Esophagus muscularis mucosa (tissue), 3 donors: ENCODE results near the gene GPS2.

Source experiments
- POLR2A ChIP-seq: fragments of 450-650 bp; IDR thresholded peaks from one replicate; pipeline ENCODE4 v1.6.1; 2017; ENCODE audit warnings: antibody characterized with exemption, moderate library complexity, mild to moderate bottlenecking, low read depth
- POLR2AphosphoS5 ChIP-seq, 2 donors: sonication (generic); formaldehyde crosslinking; IDR thresholded peaks; one replicate each; pipeline ENCODE4 v1.6.1; 2017; ENCODE audit warnings: antibody characterized with exemption in 2 of 2
- TF ChIP-seq, protein P1 (sequence below), 3 experiments: fragments of 200-600 bp in 2 of 3; fragments of 450-650 bp in 1 of 3; sonication (generic) in 2 of 3; IDR thresholded peaks; one replicate each; pipeline ENCODE4 v1.5.1; 2017 to 2019; ENCODE audit warnings: antibody characterized with exemption in 3 of 3, mild to moderate bottlenecking in 2 of 3, moderate library complexity in 1 of 3

- TF ChIP-seq POLR2AphosphoS5 (IDR thresholded peaks at IDR 0.05), result no peak
- TF ChIP-seq, protein P1, sequence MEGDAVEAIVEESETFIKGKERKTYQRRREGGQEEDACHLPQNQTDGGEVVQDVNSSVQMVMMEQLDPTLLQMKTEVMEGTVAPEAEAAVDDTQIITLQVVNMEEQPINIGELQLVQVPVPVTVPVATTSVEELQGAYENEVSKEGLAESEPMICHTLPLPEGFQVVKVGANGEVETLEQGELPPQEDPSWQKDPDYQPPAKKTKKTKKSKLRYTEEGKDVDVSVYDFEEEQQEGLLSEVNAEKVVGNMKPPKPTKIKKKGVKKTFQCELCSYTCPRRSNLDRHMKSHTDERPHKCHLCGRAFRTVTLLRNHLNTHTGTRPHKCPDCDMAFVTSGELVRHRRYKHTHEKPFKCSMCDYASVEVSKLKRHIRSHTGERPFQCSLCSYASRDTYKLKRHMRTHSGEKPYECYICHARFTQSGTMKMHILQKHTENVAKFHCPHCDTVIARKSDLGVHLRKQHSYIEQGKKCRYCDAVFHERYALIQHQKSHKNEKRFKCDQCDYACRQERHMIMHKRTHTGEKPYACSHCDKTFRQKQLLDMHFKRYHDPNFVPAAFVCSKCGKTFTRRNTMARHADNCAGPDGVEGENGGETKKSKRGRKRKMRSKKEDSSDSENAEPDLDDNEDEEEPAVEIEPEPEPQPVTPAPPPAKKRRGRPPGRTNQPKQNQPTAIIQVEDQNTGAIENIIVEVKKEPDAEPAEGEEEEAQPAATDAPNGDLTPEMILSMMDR (IDR thresholded peaks at IDR 0.05), result no peak
- TF ChIP-seq POLR2A, result no peak
These were observed 26.7 kb upstream of the GPS2 start for GRCh38 chr17:7341842-7342241.
